NB4 (cell line): ENCODE measurements around the gene UPF1.

Experiments
- POLR2A ChIP-seq: IDR thresholded peaks from 2 replicates; pipeline ENCODE4 v1.6.1; 2011; ENCODE audit warnings: mild to moderate bottlenecking; ENCODE audit not compliant: insufficient read length; ENCODE audit errors: extremely low read depth
- TF ChIP-seq, protein P1 (sequence below): IDR thresholded peaks from one replicate; pipeline ENCODE4 v1.5.1; 2012; ENCODE audit warnings: low read depth, low read length

DNA sequence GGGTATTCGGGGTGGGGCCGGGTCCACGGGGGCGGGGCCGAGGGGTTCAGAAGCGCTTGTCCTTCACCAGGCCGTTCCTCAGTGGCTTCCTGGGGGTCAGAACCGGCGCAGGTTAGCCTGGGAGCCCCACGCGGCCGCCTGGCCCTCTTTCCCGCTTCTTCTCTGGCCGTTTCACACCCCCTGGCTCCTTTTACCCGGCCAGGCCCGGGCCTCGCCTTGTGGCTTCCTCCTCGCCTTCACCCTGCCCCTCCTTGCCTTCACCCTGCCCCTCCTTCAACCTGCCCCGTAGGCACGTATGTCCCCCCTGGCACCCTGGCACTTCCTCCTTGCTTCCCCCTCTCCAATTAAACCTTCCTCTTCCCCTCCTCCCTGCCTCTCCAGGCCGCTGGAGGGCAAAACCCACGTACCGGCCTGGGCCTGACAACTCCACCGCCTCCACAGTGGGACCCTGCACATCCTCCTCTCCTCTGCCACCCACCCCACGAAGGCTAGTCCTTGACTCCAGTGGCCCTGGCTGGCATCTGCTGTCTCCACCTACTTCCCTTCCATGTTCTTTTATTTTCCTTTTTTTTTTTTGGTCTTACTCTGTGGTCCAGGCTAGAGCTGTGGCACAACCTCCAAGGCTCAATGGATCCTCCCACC is 38.9 kb downstream of the UPF1 start:
- TF ChIP-seq, protein P1, sequence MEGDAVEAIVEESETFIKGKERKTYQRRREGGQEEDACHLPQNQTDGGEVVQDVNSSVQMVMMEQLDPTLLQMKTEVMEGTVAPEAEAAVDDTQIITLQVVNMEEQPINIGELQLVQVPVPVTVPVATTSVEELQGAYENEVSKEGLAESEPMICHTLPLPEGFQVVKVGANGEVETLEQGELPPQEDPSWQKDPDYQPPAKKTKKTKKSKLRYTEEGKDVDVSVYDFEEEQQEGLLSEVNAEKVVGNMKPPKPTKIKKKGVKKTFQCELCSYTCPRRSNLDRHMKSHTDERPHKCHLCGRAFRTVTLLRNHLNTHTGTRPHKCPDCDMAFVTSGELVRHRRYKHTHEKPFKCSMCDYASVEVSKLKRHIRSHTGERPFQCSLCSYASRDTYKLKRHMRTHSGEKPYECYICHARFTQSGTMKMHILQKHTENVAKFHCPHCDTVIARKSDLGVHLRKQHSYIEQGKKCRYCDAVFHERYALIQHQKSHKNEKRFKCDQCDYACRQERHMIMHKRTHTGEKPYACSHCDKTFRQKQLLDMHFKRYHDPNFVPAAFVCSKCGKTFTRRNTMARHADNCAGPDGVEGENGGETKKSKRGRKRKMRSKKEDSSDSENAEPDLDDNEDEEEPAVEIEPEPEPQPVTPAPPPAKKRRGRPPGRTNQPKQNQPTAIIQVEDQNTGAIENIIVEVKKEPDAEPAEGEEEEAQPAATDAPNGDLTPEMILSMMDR, result no peak
- TF ChIP-seq POLR2A, result no peak
